CD14-positive monocyte (primary cell): ENCODE measurements around the gene PPP1R1A. TPM values are rescaled to one million over a fixed set of nuclear protein-coding genes. Genes with fewer than 3 reads are reported as not detected.

Experiments used
- DNase-seq, 3 donors: peaks; one replicate each; pipeline ENCODE4 v3.0.0-alpha.2; 2011 to 2022
- H2AFZ ChIP-seq: 2 replicates; pipeline ENCODE4 v1.6.0; 2012; ENCODE audit warnings: mild to moderate bottlenecking, low read depth, low read length, inconsistent platforms; ENCODE audit not compliant: insufficient read depth, poor library complexity, severe bottlenecking
- H3K27ac ChIP-seq, 2 donors: 1 replicate in 1 of 2; 2 replicates in 1 of 2; pipeline ENCODE4 v1.5.1; 2012 to 2013; ENCODE audit warnings: low read length in 2 of 2, control low read depth in 1 of 2, inconsistent platforms in 1 of 2, low read depth in 1 of 2, mild to moderate bottlenecking in 1 of 2
- H3K27me3 ChIP-seq, 2 donors: one replicate each; pipeline versions ENCODE4 v1.6.0 to v1.6.1; 2011 to 2013; ENCODE audit warnings: low read length in 2 of 2; ENCODE audit not compliant: control insufficient read depth in 2 of 2, insufficient read depth in 2 of 2
- H3K36me3 ChIP-seq, 2 donors: replicated peaks in 1 of 2; 1 replicate in 1 of 2; 2 replicates in 1 of 2; pipeline versions ENCODE4 v1.5.1 to v1.6.1; 2012 to 2013; ENCODE audit warnings: low read length in 2 of 2, control low read depth in 1 of 2, inconsistent platforms in 1 of 2, mild to moderate bottlenecking in 1 of 2; ENCODE audit not compliant: insufficient read depth in 2 of 2, control insufficient read depth in 1 of 2
- H3K4me1 ChIP-seq, 2 donors: 1 replicate in 1 of 2; 2 replicates in 1 of 2; pipeline versions ENCODE4 v1.5.1 to v1.6.1; 2012 to 2013; ENCODE audit warnings: low read length in 2 of 2, control low read depth in 1 of 2, inconsistent platforms in 1 of 2, mild to moderate bottlenecking in 1 of 2, moderate library complexity in 1 of 2; ENCODE audit not compliant: insufficient read depth in 2 of 2, control insufficient read depth in 1 of 2
- H3K4me2 ChIP-seq: replicated peaks from 2 replicates; pipeline ENCODE3; 2012; ENCODE audit warnings: low read length, moderate library complexity, mild to moderate bottlenecking; ENCODE audit not compliant: poor library complexity, severe bottlenecking; ENCODE audit errors: extremely low read depth
- H3K4me3 ChIP-seq, 3 experiments: fragments of 200-600 bp in 1 of 3; sonication (generic) in 1 of 3; replicated peaks in 1 of 3; 1 replicate in 2 of 3; 2 replicates in 1 of 3; pipeline ENCODE4 v1.5.1; 2011 to 2013; ENCODE audit warnings: low read length in 3 of 3, mild to moderate bottlenecking in 3 of 3, control low read depth in 2 of 3, low read depth in 2 of 3, inconsistent platforms in 1 of 3, moderate library complexity in 1 of 3
- H3K79me2 ChIP-seq: 2 replicates; pipeline ENCODE4 v1.6.0; 2012; ENCODE audit warnings: mild to moderate bottlenecking, control low read depth, inconsistent platforms, low read length, moderate library complexity; ENCODE audit not compliant: insufficient read depth
- H3K9ac ChIP-seq: 2 replicates; pipeline ENCODE4 v1.6.0; 2017; ENCODE audit warnings: low read length, mild to moderate bottlenecking; ENCODE audit not compliant: insufficient read depth, poor library complexity, severe bottlenecking
- H3K9me3 ChIP-seq, 2 donors: replicated peaks in 1 of 2; 1 replicate in 1 of 2; 2 replicates in 1 of 2; pipeline versions ENCODE4 v1.5.1 to v1.6.1; 2012 to 2013; ENCODE audit warnings: low read length in 2 of 2, control low read depth in 1 of 2; ENCODE audit not compliant: control insufficient read depth in 1 of 2, insufficient read depth in 1 of 2
- H4K20me1 ChIP-seq: 2 replicates; pipeline ENCODE4 v1.6.0; 2012; ENCODE audit warnings: mild to moderate bottlenecking, low read length, control low read depth, moderate library complexity; ENCODE audit not compliant: insufficient read depth
- H3K27ac Mint-ChIP-seq, 7 donors: one replicate each; pipeline ENCODE4 v1.8.0; 2020; ENCODE audit warnings: mild to moderate bottlenecking in 7 of 7, mixed read lengths in 7 of 7, moderate library complexity in 6 of 7, inconsistent platforms in 2 of 7
- H3K27me3 Mint-ChIP-seq, 3 donors: one replicate each; pipeline ENCODE4 v1.8.0; 2021 to 2022; ENCODE audit warnings: low read depth in 3 of 3, mild to moderate bottlenecking in 3 of 3, mixed read lengths in 3 of 3, moderate library complexity in 3 of 3, inconsistent platforms in 1 of 3
- H3K36me3 Mint-ChIP-seq, 2 donors: one replicate each; pipeline ENCODE4 v1.8.0; 2020; ENCODE audit warnings: mixed read lengths in 2 of 2, inconsistent platforms in 1 of 2, mild to moderate bottlenecking in 1 of 2
- H3K4me1 Mint-ChIP-seq: one replicate; pipeline ENCODE4 v1.8.0; 2020; ENCODE audit warnings: mild to moderate bottlenecking, mixed read lengths
- H3K4me3 Mint-ChIP-seq, 2 donors: one replicate each; pipeline ENCODE4 v1.8.0; 2020; ENCODE audit warnings: mild to moderate bottlenecking in 2 of 2, mixed read lengths in 2 of 2, moderate library complexity in 1 of 2
- H3K9me3 Mint-ChIP-seq, 7 donors: one replicate each; pipeline ENCODE4 v1.8.0; 2020 to 2022; ENCODE audit warnings: mixed read lengths in 7 of 7, mild to moderate bottlenecking in 6 of 7, moderate library complexity in 6 of 7, inconsistent platforms in 2 of 7
- CTCF ChIP-seq: fragments of 200-600 bp; IDR thresholded peaks from one replicate; pipeline ENCODE4 v1.8.0; 2022; ENCODE audit warnings: antibody characterized with exemption, mild to moderate bottlenecking
- WGBS: methylation state at CpG from one replicate; pipeline ENCODE4 v1.1.5; 2013; ENCODE audit warnings: missing lambda C conversion rate; ENCODE audit not compliant: insufficient coverage; 5-methylcytosine and 5-hydroxymethylcytosine counted together
- intact Hi-C, 2 donors: fragments of 100-400 bp; cut with micrococcal nuclease; formaldehyde crosslinking; loops; one replicate each; pipeline versions ENCODE4 v1.15.0 to v1.15.1; 2023
- polyA plus RNA-seq, 3 donors: library from polyadenylated mRNA; depleted of rRNA in 1 of 3; unstranded in 2 of 3; stranded (reverse) in 1 of 3; fragments of 300-500 nt in 2 of 3; fragments of >200 nt in 1 of 3; fragmentation: Illumina TruSeq in 2 of 3; gene quantifications; 1 replicate in 2 of 3; 2 replicates in 1 of 3; pipeline ENCODE4 v1.2.3, GENCODE V29; 2012 to 2021

The PPP1R1A gene
- polyA plus RNA-seq, 3 donors = not detected

GRCh38 chr12:54565310-54565985, 23.0 kb downstream of the PPP1R1A start:
- no peak for TF ChIP-seq CTCF
- intact Hi-C loops = no loop called here
- DNase-seq = no peak
- H3K4me2 ChIP-seq = no peak overlapping the region
- peaks cover 0 to 3% (median 1%) of the 10 kb centered on the region in 3 donors for H3K27me3 Mint-ChIP-seq
- no peak overlapping the region for H2AFZ ChIP-seq
- no peaks in the 10 kb centered on the region for H3K79me2 ChIP-seq
- H3K27me3 ChIP-seq = no peaks in the 10 kb centered on the region
- WGBS = 97% methylated on average over 4 of the region's 10 CpGs
- H3K27ac ChIP-seq = no peak overlapping the region
- peaks cover 23 to 39% of the 10 kb centered on the region in 2 donors for H3K36me3 Mint-ChIP-seq
- no peak overlapping the region for H3K27ac Mint-ChIP-seq
- H3K4me1 ChIP-seq = peaks cover 12 to 13% of the 10 kb centered on the region in 2 donors
- peaks cover 0 to 2% (median 0%) of the 10 kb centered on the region in 7 donors for H3K9me3 Mint-ChIP-seq
- H3K36me3 ChIP-seq = peaks cover 0 to 20% of the 10 kb centered on the region in 2 donors
- H3K9me3 ChIP-seq = no peaks in the 10 kb centered on the region
- no peak overlapping the region for H3K4me3 Mint-ChIP-seq
- peaks cover 14% of the 10 kb centered on the region for H3K4me1 Mint-ChIP-seq
- H3K4me3 ChIP-seq = no peak overlapping the region
- H3K9ac ChIP-seq = no peak overlapping the region
- no peaks in the 10 kb centered on the region for H4K20me1 ChIP-seq

GRCh38 chr12:54564768-54565167, 23.7 kb downstream of the PPP1R1A start:
- Mint-ChIP-seq H3K27me3 (peaks cover 0 to 3% (median 0%) of the 10 kb centered on the region in 3 donors), H3K9me3 (peaks cover 0 to 2% (median 0%) of the 10 kb centered on the region in 7 donors), H3K27ac (no peak overlapping the region), H3K4me3 (no peak overlapping the region), H3K36me3 (peaks cover 16 to 32% of the 10 kb centered on the region in 2 donors), H3K4me1 (peaks cover 21% of the 10 kb centered on the region)
- Histone ChIP-seq H3K27me3 (no peaks in the 10 kb centered on the region), H3K4me1 (peaks cover 19% of the 10 kb centered on the region in 2 donors), H3K9ac (no peak overlapping the region), H3K4me2 (no peak overlapping the region), H3K36me3 (peaks cover 0 to 13% of the 10 kb centered on the region in 2 donors), H3K9me3 (no peaks in the 10 kb centered on the region), H3K79me2 (no peaks in the 10 kb centered on the region), H3K4me3 (no peak overlapping the region), H2AFZ (no peak overlapping the region), H3K27ac (no peak overlapping the region), H4K20me1 (no peaks in the 10 kb centered on the region)
- no peak for TF ChIP-seq CTCF
- no peak for DNase-seq
- intact Hi-C loops = no loop called here
- 92% methylated on average over 5 of the region's 5 CpGs for WGBS
